HG03521 (cell line): ENCODE measurements around the gene LEFTY1.
"Not testable (repeated sequence)": the region's sequence is repeated elsewhere in the genome, so short reads cannot be mapped to it uniquely, and the experiment has no call there.

Source experiments
- ATAC-seq: cut with Tn5 transposase; IDR thresholded peaks from one replicate; pipeline ENCODE4 v1.9.1; 2021; ENCODE audit warnings: mild to moderate bottlenecking, moderate library complexity; ENCODE audit not compliant: unreplicated experiment

LEFTY1 gene

GRCh38 chr1:225888898-225889601 lies at the start of gene LEFTY1:
LEFTY1 (minus strand) TSS chr1:225889146; CDS start chr1:225889066, 80 bp downstream.
- ATAC-seq, result no peak

- ATAC-seq, result no peak
Observed at GRCh38 chr1:225937048-225937968, 48.4 kb upstream of the LEFTY1 start.

- no peak for ATAC-seq
Observed at GRCh38 chr1:225936523-225936922, 47.6 kb upstream of the LEFTY1 start.

GRCh38 chr1:225936086-225936485 lies 47.1 kb upstream of the LEFTY1 start:
- ATAC-seq, result not testable (repeated sequence)

GRCh38 chr1:225934711-225935110 lies 45.8 kb upstream of the LEFTY1 start:
- no peak for ATAC-seq

- no peak for ATAC-seq
Observed at GRCh38 chr1:225933072-225933471, 44.1 kb upstream of the LEFTY1 start.

GRCh38 chr1:225931270-225932136 lies 42.6 kb upstream of the LEFTY1 start:
- ATAC-seq, result no peak

- no peak for ATAC-seq
Observed at GRCh38 chr1:225930566-225930965, 41.6 kb upstream of the LEFTY1 start.

GRCh38 chr1:225929462-225929861 lies 40.5 kb upstream of the LEFTY1 start:
- not testable (repeated sequence) for ATAC-seq

GRCh38 chr1:225928186-225929175 lies 39.5 kb upstream of the LEFTY1 start:
- ATAC-seq, result no peak

GRCh38 chr1:225926551-225927113 lies 37.7 kb upstream of the LEFTY1 start:
- no peak for ATAC-seq

- ATAC-seq, result peak; percentile 97
Observed at GRCh38 chr1:225923692-225924555, 35.0 kb upstream of the LEFTY1 start, which contains the start of gene PYCR2. PYCR2 (minus strand) TSS chr1:225924250; CDS start chr1:225924110, 140 bp downstream.

- ATAC-seq, result no peak
Observed at GRCh38 chr1:225923381-225923691, 34.4 kb upstream of the LEFTY1 start.

GRCh38 chr1:225921734-225922709 lies 33.1 kb upstream of the LEFTY1 start:
- ATAC-seq, result no peak

- ATAC-seq, result no peak
Observed at GRCh38 chr1:225919906-225920305, 31.0 kb upstream of the LEFTY1 start.

- no peak for ATAC-seq
Observed at GRCh38 chr1:225918280-225918679, 29.3 kb upstream of the LEFTY1 start.

- ATAC-seq, result no peak
Observed at GRCh38 chr1:225917536-225917935, 28.6 kb upstream of the LEFTY1 start.
